Measurements from ENCODE around the gene SLC12A8.
A peak's percentile ranks its signal among the peaks of the same experiment; 100 is the strongest.

Gene SLC12A8

GRCh38 chr3:125213946-125214542 lies 1.5 kb upstream of the SLC12A8 start:
- no peak for DNase-seq

GRCh38 chr3:125213364-125213755 lies 812 bp upstream of the SLC12A8 start:
- no peak for DNase-seq

GRCh38 chr3:125212091-125212508 lies 448 bp downstream of the SLC12A8 start:
- DNase-seq: no peak

DNA sequence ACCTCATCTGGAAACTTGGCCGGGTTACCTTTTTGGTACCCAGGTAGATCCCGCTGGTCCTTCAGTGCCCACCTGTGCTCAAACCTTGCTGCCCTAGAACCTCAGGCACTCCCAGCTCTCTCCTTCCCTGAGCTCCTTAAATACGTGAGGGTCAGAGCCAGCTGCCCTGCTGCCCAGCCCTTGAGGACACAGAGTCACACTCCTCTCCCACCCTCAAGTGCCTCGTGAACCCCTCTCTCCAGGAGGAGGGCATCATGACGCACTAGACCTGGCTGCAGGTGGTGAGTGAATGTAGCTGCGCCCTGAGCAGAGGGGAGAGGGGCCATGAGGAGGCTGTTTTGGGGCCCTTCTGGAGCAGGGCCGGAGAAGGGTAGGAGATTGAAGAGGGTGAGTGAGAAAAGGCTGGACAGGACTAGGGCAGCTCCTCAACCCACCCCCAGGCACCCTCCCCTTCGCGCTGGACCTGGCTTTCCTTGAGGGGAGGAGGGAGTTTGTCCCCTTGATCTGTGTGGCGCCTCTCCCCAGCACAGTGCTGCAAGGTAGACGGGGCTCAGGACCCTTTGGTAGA lies 941 bp downstream of the SLC12A8 start:
- no peak for DNase-seq

- no peak for DNase-seq
Observed at GRCh38 chr3:125207949-125208568, 4.5 kb downstream of the SLC12A8 start.

- no peak for DNase-seq
Observed at GRCh38 chr3:125207507-125207906, 5.0 kb downstream of the SLC12A8 start.

DNA sequence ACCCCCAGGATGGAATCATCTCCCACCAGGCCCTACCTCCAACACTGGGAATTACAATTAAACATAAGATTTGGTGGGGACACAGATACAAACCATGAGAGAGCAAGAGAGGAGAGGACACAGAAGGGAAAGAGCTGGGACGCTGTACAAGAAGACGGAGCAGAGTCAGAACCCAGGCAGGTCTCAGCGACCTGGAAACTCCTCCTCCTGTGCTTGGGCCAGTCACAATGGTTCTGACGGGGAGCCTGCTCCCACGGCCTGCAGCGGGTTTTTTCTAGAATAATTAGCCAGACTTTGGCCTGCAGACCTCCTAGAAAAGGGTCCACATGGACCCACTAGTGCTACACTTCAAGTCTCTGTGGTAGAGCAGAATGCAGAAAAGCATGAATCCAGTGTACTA lies 5.6 kb downstream of the SLC12A8 start:
- DNase-seq: no peak

- no peak for DNase-seq
Observed at GRCh38 chr3:125203731-125204130, 8.8 kb downstream of the SLC12A8 start.

DNA sequence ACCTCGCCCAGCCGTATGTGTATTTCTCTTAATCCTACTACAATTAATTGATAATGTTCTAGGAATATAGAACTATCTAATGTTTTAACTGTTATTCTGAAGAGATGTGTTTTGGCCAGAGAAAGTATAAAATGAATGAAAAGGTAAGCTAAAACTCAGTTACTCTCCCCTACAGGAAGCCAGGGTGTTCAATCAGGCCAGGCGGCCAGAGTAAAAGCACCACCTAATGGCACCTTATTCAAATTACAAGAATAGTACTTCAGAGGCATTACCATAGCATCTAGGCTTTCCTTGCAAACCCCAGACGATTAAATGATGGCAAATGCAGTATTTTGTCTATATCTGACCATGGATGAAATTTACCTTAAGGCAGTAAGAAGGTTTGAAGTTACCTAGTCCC lies 10.4 kb downstream of the SLC12A8 start:
- DNase-seq: peak in 1 of 2 donors; percentile 12

GRCh38 chr3:125200731-125201139 lies 11.8 kb downstream of the SLC12A8 start:
- no peak for DNase-seq

- no peak for DNase-seq
Observed at GRCh38 chr3:125194849-125195601, 17.5 kb downstream of the SLC12A8 start.

GRCh38 chr3:125194061-125194848 lies 18.3 kb downstream of the SLC12A8 start:
- no peak for DNase-seq

GRCh38 chr3:125192190-125193035 lies 20.1 kb downstream of the SLC12A8 start:
- DNase-seq: no peak

GRCh38 chr3:125191730-125192129 lies 20.8 kb downstream of the SLC12A8 start:
- no peak for DNase-seq

GRCh38 chr3:125191256-125191655 lies 21.3 kb downstream of the SLC12A8 start:
- DNase-seq: no peak

DNA sequence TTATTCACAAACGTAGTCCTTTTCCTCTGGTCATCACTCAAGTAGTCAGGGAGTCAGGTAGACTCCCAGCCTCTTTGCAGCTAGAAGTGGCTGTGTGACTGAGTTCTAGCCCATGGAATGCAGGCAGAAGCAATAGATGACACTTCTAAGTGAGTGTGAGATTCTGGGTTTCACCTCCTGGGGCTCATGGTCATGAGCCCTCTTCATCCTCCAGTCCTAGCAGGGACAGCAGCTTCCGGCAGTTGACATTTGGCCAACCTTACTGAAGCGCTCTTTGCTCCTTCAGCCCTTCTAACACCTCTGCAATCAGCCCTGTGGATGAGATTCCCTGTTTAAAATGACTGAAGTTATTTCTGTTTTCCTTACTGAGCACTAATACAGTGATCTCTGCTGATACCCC lies 21.8 kb downstream of the SLC12A8 start:
- no peak for DNase-seq

GRCh38 chr3:125189378-125190165 lies 23.0 kb downstream of the SLC12A8 start:
- DNase-seq: no peak

DNA sequence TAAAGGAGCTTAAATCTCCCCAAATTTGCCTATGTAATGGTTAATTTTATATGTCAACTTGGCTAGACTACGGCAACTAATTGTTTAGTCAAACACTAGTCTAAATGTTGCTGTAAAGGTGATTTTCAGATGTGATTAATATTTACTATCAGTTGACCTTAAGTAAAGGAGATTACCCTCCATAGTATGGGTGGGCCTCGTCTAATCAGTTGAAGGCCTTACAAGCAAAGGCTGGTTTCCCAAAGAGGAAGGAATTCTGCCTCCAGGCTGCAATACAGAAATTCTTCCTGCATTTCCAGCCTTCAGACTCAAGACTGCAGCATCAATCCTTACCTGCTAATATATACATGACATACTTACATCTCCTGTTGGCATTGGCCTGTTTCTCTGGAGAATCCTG lies 23.6 kb downstream of the SLC12A8 start:
- DNase-seq: no peak

DNA sequence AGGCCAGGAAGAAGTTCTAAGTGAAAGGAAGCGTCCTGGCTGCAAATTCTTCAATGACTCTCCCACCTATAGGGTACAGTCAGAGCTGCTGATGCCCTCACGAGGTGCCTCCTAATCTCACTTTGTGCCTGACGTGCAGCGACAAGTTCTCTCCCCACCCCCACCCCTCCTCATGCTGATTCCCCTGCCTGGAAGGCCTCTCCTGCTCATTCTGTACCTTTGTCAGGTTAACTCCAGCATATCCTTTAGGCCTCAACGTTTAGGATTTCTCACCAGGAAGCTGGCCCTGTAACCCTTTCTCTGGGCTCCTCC lies 25.0 kb downstream of the SLC12A8 start:
- DNase-seq: no peak

GRCh38 chr3:125186800-125187598 lies 25.5 kb downstream of the SLC12A8 start:
- no peak for DNase-seq
